T-helper 2 cell treated with Interferon-gamma antibody and Interleukin-4, amounts not matched to agents 5 μg/mL and 100 μg/mL, for 36 hours (primary cell): ENCODE measurements around the gene DQX1.
"Not testable (repeated sequence)": the region's sequence is repeated elsewhere in the genome, so short reads cannot be mapped to it uniquely, and the experiment has no call there.

ENCODE experiments used
- DNase-seq: peaks from one replicate; pipeline ENCODE4 v3.0.0; 2021; ENCODE audit warnings: low spot score
- H3K27ac Mint-ChIP-seq: one replicate; pipeline ENCODE4 v1.8.0; 2021; ENCODE audit warnings: mild to moderate bottlenecking, mixed read lengths
- H3K27me3 Mint-ChIP-seq: one replicate; pipeline ENCODE4 v1.8.0; 2021; ENCODE audit warnings: low read depth, mixed read lengths
- H3K36me3 Mint-ChIP-seq: one replicate; pipeline ENCODE4 v1.8.0; 2021; ENCODE audit warnings: low read depth, mixed read lengths
- H3K4me1 Mint-ChIP-seq: one replicate; pipeline ENCODE4 v1.8.0; 2021; ENCODE audit warnings: low read depth, mixed read lengths
- H3K4me3 Mint-ChIP-seq: one replicate; pipeline ENCODE4 v1.8.0; 2022; ENCODE audit warnings: mild to moderate bottlenecking, moderate library complexity, mixed read lengths
- H3K9me3 Mint-ChIP-seq: one replicate; pipeline ENCODE4 v1.8.0; 2021; ENCODE audit warnings: mixed read lengths

The DQX1 gene

GRCh38 chr2:74472086-74472944, 53.7 kb downstream of the DQX1 start, which contains the start of gene MRPL53:
TSS of gene MRPL53 (minus strand) at chr2:74472680. CDS start at chr2:74472660, 20 bp downstream.
- Mint-ChIP-seq H3K9me3 (no peaks in the 10 kb centered on the region), H3K36me3 (peaks cover 33% of the 10 kb centered on the region), H3K27ac (peak within 1 kb of the TSS; percentile 98), H3K4me3 (peak within 1 kb of the TSS; percentile 97), H3K4me1 (peaks cover 15% of the 10 kb centered on the region), H3K27me3 (no peaks in the 10 kb centered on the region)
- peak; percentile 94 for DNase-seq

DNA sequence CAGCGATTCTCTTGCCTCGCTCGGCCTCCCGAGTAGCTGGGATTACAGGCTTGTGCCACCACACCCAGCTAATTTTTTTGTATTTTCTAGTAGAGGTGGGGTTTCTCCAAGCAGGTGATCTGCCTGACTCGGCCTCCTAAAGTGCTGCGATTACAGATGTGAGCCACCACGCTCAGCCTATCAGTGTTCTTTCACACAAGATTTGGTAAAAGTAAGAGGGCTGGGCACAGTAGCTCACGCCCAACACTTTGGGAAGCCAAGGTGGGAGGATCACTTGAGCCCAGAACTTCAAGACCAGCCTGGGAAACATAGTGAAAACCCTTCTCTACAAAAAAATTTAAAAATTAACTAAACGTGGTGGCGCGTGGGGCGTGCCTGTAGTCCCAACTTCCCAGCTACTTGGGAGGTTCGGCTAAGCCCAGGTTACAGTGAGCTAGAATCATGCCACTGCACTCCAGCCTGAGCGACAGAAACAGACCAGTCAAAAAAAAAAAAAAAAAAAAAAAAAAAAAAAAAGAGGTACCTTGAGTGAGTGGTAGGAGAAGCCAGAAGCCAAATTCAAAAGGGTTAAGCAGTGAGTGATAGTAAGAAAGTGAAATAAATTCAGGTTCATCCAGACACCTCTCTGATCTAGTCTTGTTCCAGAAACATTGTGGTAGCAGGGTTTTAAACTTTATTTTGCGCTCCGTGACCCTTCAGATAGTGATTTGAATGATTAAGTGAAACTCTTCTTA, 54.5 kb downstream of the DQX1 start:
- H3K36me3 Mint-ChIP-seq: peaks cover 32% of the 10 kb centered on the region
- DNase-seq: no peak
- peaks cover 15% of the 10 kb centered on the region for H3K4me1 Mint-ChIP-seq
- peak overlapping the region; percentile 98 for H3K27ac Mint-ChIP-seq
- no peaks in the 10 kb centered on the region for H3K9me3 Mint-ChIP-seq
- peak overlapping the region; percentile 97 for H3K4me3 Mint-ChIP-seq
- no peaks in the 10 kb centered on the region for H3K27me3 Mint-ChIP-seq

- not testable (repeated sequence) for DNase-seq, H3K27me3 Mint-ChIP-seq, H3K9me3 Mint-ChIP-seq
- Mint-ChIP-seq H3K36me3 (peaks cover 32% of the 10 kb centered on the region), H3K4me1 (peaks cover 18% of the 10 kb centered on the region), H3K27ac (peak overlapping the region; percentile 77), H3K4me3 (peak overlapping the region; percentile 74)
Observed at GRCh38 chr2:74470742-74471141, 55.3 kb downstream of the DQX1 start.
